ENCODE measurements around the gene OSBPL6. TPM values are rescaled to one million over a fixed set of nuclear protein-coding genes. Genes with fewer than 3 reads are reported as not detected.
"Not testable (repeated sequence)": the region's sequence is repeated elsewhere in the genome, so short reads cannot be mapped to it uniquely, and the experiment has no call there.

Gene OSBPL6
- total RNA-seq, 1 experiment from 2014 or later: 12.3 TPM

DNA sequence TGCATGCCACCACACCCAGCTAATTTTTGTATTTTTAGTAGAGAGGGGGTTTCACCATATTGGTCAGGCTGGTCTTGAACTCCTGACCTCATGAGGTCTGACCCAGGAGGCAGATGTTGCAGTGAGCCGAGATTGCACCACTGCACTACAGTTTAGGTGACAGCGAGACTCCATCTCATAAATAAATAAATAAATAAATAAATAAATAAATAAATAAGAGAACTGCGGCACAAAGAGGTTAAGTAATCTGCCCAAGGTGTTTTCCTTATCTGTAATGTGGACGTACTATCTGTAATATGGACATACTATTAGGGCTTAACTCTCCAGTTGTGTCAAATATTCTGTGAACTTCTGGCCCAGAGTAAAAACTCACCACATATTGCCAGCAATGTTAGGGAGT, 4.1 kb downstream of the OSBPL6 start:
- DNase-seq (ENCODE audit: low read depth): not testable (repeated sequence)

DNA sequence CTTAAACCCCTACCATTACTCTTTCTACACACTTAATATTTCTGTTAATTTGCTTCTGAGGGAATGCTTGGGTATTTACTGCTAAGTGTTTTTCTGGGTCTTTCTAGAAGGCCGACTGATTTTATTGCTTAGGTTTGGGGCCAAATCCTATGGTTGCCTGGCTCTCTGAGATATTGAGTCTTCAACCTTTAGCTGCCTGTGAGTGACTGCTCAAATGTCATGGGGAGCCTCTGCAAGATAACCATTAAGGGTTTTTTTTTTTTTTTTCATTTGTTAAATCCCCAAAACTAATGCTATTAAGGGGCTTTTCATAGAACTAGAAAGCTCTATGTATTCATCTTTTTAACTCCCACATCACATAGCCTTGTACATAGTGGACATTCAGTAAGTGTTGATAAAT, 5.0 kb downstream of the OSBPL6 start:
- no peak for DNase-seq (ENCODE audit: low read depth)

DNA sequence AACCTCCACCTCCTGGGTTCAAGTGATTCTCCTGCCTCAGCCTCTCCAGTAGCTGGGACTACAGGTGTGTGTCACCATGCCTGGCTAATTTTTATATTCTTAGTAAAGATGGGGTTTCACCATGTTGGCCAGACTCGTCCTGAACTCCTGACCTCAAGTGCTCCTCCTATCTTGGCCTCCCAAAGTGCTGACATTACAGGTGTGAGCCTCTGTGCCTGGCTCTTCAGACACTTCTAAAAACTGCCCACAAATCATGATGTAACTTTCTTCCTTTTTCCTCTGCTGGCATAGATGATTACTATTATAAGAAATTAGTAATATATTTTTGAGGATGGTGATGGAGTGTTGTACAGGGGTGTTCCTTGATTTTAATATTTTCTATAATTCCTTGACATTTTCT, 6.0 kb downstream of the OSBPL6 start:
- DNase-seq (ENCODE audit: low read depth): no peak

DNA sequence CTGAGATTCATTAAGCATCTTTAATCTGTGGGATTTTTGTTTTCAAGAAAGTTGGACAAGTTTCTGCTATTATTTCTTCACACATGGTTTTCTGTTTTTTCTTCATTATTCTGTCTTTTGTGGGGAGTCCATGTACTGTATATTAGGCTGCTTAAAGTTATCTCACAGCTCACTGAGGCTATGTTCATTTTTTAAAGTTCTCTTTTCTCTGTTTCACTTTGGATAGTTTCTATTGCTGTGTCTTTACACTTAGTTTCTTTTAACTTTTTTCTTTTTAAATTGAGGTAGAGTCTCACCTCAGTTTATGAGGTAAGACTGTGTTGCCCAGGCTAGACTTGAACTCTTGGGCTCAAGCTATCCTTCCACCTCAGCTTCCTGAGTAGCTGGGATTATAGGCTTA, 8.6 kb downstream of the OSBPL6 start:
- no peak for DNase-seq (ENCODE audit: low read depth)

DNA sequence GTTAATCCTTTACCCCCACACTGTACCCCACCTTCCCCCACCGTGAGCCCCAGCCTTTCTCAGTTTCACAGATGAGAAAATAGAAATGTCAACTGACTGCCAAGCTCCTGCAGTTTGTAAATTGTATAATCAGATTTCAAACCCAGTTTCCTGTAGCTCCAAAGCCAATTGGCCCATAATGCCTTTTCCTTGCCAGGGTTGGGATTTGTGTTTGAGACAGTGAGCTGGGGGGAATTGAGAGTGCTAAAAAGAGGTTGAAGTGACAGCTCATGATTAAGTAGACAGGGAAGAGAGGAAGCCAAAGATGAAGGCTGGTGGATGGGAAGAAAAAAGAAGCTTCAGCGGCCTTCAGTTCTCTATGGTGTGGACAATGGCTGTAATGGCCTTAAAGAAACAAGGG, 10.7 kb downstream of the OSBPL6 start:
- no peak for DNase-seq (ENCODE audit: low read depth)

DNA sequence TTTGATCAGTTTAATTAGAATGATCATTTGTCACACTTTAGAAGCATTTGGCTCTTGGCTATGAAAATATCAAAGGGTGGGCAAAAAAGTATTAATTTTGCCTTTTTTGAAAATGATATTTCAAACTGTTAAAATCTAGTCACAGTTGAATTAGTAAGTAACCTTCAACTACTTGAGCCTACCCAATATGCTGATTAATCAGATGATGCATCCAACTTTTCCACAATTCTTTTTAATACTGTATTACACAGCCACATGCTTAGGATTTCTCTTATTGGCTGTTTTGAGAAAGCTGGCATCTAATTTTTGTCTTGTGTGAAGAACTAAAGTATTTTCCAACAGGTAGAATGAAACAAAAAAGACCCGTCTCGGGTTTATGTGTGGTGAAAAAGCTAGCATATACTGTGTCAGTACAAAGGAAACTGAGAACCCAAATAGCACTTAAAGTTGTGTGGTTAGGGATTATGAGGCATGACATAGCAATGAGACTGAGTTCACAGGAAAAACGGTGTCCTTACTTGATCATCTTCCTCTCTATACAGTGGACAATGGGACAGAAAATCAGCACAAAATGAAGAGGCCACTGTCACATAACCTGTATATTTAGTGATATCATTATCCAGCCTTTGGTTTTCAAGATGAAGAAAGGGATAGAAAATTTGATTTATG, 11.7 kb downstream of the OSBPL6 start:
- DNase-seq (ENCODE audit: low read depth): peak; percentile 77

DNA sequence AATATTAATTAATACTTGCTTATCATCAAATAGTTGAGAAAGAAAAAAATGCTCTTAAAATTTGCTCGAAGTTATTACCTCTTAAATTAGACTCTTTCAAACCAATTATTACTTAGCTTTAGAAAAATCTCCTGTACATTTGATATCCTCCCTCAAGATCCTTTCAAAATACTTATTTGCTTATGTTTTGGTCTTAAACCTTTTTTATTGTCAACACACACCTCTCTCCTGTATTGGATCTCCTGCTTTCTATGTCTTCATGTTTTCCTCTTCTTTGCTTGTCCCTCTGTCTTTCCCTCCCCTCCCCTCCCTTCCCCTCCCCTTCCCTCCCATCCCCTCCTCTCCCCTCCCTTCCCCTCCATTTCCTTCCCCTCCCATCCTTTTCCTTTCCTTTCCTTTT, 14.0 kb downstream of the OSBPL6 start:
- no peak for DNase-seq (ENCODE audit: low read depth)

DNA sequence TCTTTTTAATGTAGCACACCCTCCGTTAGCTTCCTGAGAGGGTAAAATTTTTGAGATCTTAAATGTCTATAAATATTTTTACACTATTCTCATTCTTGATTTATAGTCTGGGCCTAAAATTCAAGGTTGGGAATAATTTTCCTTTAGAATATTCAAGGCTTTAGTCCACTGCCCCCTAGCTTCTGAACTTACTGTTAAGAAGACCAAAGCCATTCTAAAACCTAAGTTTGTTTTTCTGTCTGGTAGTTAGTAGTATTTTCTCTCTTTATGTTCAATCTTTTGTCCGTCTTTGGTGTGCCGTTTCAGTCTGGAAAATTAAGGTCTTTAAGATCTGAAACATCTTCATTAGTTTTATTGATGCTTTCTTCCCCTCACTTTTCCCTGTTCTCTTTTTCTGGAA, 14.5 kb downstream of the OSBPL6 start:
- DNase-seq (ENCODE audit: low read depth): no peak

DNA sequence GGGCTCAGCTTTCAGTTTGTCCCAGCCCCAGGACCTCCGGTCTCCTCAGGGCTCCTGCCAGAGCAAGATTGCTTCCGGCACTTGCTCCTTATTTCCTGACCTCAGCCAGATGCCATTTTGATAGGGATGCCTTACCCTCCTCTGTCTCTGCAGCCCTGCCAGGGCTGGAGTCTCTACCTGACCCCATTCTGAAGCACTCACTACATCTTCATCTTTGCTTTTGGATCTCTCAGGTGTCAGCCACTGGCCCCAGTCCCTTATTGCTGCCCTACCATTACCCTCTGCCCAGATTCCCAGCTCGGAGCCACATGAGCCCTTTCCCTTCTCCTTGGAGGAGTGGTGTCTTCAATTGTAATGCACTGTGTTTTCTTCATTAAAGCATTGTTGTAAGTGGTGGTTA, 17.1 kb downstream of the OSBPL6 start:
- DNase-seq (ENCODE audit: low read depth): no peak

DNA sequence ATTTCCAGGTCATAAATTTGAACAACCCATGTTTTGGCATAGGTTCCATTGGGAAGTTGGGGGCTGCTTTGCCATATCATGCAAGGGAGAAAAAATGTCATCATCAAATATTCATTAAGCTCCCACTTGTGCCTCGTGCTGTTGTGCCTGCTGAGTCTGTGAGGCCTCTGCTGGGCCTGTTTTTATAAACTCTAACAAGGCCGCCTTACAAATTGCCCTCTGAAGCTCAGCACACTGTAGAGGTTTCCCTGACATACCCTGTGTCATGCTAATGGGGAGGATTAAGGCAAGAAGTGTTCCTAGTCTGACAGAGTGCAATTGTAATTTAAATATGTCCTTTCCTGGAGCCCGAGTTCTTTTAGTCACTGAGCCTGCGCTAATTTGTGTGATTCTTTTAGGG, 17.6 kb downstream of the OSBPL6 start:
- DNase-seq (ENCODE audit: low read depth): no peak

DNA sequence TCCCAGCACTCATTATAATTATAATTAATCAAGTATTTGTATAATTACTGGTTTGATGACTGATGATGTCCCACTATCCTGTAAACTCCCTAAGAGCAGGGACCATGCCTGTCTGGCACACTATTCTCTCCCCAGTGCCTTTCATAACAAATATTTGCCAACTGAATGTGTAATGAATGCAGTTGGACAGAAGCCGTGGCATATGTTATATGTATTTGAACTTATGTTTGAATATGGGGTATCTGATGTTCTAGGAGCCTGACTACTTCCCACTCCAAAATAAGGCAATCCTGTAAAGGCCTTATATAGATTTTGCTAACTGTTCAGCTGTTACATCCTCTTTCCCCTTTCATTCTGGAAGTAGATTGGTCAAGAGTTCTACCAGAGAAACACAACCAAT, 19.7 kb downstream of the OSBPL6 start:
- no peak for DNase-seq (ENCODE audit: low read depth)

DNA sequence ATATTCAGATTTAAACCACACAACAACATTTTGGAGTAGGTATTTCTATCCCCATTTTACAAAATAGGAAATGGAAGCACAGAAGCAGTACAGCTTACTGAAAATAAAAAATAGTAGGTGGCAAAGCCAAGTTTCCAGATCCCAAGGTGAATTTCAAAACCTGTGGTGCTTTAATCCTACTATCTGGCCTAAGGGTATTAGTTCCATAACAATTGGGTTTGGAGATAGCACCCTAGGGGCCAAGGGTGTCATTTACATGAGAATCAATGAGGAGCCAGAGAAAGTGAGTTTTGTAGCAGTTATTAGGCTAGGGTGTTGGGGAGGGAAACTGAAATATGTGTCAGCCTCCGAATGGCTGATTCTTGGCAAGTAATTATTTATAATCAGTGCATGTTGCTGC, 24.9 kb downstream of the OSBPL6 start:
- no peak for DNase-seq (ENCODE audit: low read depth)

DNA sequence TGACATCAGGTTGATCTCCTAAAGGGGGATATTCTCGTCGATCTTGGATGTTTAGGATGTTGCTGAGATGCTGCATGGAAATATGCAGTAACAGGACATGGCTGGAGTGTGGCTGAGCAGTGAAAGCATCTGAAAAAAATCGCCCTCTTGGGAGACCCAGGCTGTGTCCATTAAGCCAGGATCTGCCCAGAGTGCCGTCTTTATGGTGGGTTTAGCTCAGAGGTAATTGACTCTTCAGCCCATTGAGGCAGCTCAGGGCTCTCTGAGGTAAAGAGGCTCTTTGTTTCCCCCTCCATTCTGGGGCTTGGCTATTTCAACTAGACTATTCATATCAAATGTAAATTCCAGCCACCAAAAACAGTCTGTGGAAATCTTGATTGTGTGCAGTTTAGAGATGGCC, 26.5 kb downstream of the OSBPL6 start:
- DNase-seq (ENCODE audit: low read depth): no peak

DNA sequence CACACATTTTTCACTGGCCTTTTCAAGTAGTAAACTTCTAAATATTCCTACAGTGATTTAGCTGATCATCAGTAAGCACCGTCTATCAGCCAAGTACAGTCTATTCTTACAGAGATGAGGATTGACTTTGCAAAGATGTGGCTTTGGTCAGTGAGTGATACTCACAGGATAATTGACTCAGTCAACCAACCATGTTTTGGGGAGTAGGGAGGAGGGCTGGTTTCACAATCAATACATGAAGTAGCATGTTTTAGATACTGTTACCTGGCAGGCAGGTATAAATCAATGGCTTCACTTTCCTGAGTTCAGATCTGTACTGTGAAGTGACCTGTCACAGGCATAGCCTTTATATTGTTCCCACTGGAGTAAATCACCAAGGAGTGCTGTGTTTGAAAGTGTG, 27.2 kb downstream of the OSBPL6 start:
- DNase-seq (ENCODE audit: low read depth): no peak

DNA sequence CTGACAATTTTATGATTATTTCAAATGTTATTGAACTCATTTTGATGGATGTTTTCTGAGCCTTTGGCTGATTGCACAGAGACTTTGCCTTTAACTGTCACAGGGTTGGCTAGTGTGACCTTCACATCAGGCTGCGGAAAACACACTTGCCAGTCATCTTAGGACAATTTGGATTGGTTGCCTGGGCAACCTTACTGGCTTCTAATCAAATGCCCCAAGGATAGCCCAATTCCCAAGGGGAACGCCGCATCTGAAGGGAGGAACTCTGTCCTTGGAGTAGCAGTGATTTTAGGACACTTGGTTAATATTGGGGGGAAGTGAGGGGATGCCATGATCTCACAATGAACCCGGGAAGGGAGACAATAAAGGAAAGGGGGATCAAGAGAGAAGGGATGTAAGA, 29.5 kb downstream of the OSBPL6 start:
- peak; percentile 35 for DNase-seq (ENCODE audit: low read depth)

DNA sequence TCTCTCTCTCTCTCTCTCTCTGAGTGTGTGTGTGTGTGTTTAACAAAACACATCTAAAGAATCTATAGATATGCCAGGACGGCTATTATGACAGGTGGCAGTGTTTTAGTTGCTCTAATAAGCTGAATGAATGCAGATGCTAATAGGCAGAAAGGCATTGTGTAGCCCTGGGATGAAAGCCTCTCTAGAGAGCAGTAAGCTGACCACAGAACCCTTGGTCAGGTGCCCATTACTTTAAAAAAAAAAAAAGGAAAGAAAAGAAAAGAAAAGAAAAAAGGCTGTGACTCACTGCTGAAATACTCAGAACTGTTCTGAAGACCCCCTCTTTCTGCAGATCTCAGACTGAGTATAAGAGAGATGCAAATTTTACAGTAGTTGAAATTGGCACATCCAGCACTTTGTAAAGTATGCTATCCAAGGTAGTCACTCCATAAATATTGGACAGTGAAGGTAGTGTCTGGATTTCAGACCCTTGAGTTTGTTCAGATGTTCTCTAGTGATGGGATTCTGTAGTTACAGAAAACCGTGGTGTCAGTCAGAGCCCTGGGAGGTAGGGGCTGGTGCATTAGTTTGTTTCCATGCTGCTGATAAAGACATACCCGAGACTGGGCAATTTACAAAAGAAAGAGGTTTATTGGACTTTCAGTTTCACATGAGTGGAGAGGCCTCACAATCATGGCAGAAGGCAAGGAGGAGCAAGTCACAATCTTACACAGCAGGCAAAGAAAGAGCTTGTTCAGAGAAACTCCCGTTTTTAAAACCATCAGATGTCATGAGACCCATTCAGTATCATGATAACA, 30.9 kb downstream of the OSBPL6 start:
- DNase-seq (ENCODE audit: low read depth): peak; percentile 76

DNA sequence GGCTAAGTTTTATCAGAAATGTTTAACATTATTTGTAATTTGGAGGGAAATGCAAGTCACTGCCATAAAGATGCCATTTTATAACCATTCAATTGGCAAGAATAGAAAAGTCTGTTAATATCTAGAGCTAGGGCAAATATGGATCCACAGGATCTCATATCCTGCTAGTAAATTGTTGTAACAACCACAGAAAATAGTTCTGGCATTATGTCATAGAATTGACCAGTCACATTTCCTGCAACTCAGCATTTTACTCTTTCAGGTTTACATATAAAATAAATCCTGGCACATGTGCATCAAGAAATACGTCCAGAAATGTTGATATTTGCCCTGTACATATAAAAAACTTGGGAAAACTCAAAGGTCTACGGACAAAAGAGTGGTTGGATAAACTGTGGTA, 32.9 kb downstream of the OSBPL6 start:
- peak; percentile 59 for DNase-seq (ENCODE audit: low read depth)

DNA sequence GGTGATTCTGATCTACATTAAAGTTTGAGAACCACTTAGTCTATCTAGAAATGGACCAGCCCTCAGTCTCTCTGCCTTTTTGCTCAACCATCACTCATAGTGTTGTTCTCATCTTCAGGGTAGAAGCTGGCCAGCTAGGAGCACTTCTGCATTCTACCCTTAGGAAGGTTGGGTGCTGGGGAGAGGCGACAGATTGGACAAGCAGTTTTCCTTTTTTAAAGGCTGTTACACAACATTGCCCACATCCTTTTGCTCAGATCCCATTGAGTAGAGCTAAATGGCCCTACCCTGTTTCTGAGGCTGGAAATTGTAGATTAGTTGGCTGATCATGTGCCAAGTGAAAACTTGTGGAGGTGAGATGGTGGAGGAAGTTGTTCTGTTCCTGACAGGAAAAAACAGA, 35.6 kb downstream of the OSBPL6 start:
- DNase-seq (ENCODE audit: low read depth): peak; percentile 9

DNA sequence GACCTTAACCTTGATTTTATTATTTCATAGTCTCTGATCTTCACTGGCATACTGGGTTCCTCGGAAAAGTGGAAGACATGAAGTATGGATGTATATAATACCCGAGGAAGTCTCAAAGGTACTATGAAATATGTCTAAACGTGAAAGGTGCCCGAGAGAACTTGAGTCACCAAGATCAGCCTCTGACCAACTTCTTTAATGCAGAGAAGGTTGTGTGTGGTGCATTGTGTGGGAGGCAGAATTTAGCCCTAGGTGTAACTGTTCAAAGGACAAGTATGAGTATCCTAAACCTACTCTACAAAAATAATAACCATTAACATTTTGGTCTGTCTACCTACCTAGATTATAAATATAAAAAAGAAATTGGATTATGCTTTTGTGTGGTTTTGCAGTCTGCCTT, 36.1 kb downstream of the OSBPL6 start:
- no peak for DNase-seq (ENCODE audit: low read depth)

DNA sequence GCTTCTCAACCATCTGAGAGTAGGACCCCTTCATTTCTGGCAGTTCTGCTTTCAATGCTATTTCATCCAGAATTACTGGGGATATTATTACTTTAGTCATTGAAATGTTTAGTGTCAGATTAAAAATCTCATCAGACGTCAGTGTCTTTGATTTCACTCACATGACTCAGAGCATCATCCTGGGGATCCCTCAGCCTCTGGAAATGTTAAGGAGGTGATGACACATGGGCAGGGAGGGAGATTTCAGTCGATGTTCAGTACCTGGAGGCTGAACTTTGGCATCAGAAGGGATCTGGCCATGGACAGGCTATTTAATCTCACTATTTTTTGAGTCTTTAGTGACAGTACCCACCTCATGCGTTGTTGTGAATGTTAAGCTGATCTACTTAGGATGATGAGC, 39.1 kb downstream of the OSBPL6 start:
- peak; percentile 40 for DNase-seq (ENCODE audit: low read depth)

DNA sequence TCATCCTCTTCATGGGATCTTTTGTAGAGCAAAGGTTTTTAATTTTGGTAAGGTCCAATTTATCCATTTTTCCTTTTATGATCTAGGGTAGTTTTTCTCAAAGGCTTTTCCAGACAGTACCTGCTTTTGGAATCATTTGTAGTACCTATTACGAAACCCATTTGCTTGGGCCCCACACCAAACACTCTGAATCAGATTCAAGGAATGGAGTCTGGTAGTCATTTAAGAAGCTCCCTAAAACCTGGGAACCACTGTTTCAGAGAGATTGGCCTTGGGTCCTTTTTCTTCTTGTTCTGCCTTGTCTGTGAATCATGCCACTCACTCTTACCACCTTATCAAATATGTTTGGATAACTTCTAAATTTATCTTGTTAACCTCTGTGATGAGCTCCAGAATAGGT, 40.3 kb downstream of the OSBPL6 start:
- no peak for DNase-seq (ENCODE audit: low read depth)

DNA sequence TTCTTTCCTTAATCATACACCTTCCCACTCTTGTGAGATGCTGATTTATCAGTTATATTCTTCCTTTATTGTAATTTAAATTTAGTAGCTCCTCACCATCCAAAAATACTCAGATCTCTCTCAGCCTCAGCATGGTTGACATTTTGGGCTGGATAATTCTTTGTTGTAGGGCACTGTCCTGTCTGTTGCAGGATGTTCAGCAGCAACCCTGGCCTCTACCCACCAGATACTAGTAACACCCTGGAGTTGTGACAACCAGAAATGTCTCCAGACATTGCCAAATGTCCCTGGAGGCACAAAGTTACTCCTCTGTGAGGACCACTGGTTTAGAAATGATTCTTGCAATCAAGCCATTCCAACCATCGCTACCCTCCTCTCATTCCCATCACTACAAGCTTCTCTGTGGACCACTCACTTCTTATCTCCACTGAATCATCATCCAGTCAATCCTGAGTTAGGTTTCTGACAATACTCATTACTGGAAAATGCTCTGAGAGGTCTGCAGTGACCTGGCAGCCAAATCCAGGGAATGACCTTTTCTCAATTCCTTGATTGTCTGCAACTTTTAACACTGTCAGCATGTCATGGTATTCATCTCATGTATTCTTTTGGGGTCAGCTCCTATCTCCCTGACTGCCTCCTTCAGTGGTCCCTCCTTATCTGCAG, 43.3 kb downstream of the OSBPL6 start:
- peak; percentile 39 for DNase-seq (ENCODE audit: low read depth)

DNA sequence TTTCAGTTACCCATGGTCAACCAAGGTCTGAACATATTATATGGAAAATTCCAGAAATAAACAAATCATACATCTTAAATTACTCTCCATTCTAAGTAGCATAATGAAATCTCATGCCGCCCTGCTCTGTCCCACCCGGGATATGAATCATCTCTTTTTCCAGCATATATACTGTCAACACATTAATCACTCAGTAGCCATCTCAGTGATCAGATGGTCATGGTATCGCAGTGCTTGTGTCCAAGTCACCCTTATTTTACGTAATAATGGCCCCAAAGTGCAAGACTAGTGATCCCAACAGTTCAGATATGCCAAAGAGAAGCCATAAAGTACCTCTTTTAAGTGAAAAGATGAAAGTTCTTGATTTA, 43.8 kb downstream of the OSBPL6 start:
- peak; percentile 72 for DNase-seq (ENCODE audit: low read depth)
